HG03060 (cell line): ENCODE results near the gene XPO5.

ENCODE experiments used
- ATAC-seq: cut with Tn5 transposase; IDR thresholded peaks from one replicate; pipeline ENCODE4 v1.9.1; 2021; ENCODE audit warnings: low read depth, moderate number of reproducible peaks; ENCODE audit not compliant: unreplicated experiment

The XPO5 gene

GRCh38 chr6:43476746-43477145 lies 99.1 kb downstream of the XPO5 start:
- no peak for ATAC-seq

- ATAC-seq, result no peak
Measured at GRCh38 chr6:43475516-43475915, 100.3 kb downstream of the XPO5 start.

- no peak for ATAC-seq
Measured at GRCh38 chr6:43472515-43472914, 103.3 kb downstream of the XPO5 start.
